Left ventricle myocardium superior (tissue), 1 donor: Measurements from ENCODE around the gene EIF1AD. TPM values are rescaled to one million over a fixed set of nuclear protein-coding genes. Genes with fewer than 3 reads are reported as not detected.

Source experiments
- ATAC-seq: fragments of 200-7000 bp; cut with Tn5 transposase; one replicate; pipeline ENCODE4 v1.9.1; 2020; ENCODE audit warnings: mild to moderate bottlenecking, moderate library complexity
- DNase-seq: peaks from one replicate; pipeline ENCODE4 v3.0.0-alpha.2; 2020
- intact Hi-C: fragments of 100-400 bp; cut with micrococcal nuclease; formaldehyde crosslinking; loops from one replicate; pipeline ENCODE4 v1.11.0; 2022
- long read RNA-seq: library from polyadenylated mRNA; unstranded; transcript quantifications from one replicate; pipeline ENCODE4 v2.0.0, GENCODE V29; 2021
- total RNA-seq: library from RNA; stranded (reverse); fragmentation: NEBNext Ultra II Directional; extraction: Animal tissue kit (Norgen Biotek cat#: 25700); gene quantifications from one replicate; pipeline ENCODE4 v1.2.1, GENCODE V29; 2021
- donor health status: DM: no; HTN: yes; CAD: no; lungs with severe emphysema.

The EIF1AD gene, protein sequence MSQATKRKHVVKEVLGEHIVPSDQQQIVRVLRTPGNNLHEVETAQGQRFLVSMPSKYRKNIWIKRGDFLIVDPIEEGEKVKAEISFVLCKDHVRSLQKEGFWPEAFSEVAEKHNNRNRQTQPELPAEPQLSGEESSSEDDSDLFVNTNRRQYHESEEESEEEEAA
- 22.8 TPM for total RNA-seq
- long read RNA-seq, partial matches to known transcripts: 1 of 5 reads
- long read RNA-seq, other reads (novel, unspliced or antisense): 1 of 5 reads

DNA sequence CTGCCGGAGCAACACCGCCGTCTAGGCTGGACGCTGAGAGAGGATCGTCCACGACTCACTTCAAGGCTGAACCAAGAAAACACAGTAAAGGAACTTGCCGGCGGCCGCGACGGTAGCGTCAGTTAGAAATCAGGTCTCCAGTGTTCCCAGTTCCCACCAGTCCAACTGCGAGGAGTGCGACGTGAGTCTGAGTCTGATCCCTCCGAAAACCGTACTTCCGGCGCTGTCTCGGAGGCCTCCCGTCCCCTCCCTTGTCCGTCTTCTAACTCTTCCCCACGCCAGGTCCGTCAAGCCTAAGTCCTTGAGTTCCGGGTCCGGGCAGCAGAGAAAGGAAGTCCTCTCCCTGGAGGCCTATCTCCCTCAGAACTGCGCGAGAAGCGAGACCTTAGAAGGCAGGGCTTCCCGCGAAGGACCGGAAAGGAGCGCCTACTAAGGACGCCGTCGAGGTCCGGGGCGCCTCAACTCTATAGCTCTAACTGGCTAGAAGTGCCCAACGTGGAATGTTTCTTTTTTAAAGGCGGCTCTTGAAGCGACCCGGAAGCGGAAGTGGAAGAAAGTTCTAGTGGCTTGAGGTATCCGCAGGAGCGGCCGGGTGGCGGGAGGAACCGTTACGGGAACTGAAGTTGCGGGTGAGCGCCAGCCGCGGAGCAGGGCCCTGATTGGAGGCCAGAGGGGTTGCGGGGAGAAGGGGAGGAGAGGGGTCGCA is at the start of gene EIF1AD, which contains the start of gene BANF1:
Gene EIF1AD, minus strand, starts transcription at position 216 of the 706 bp plus-strand sequence. CDS start 1,768 bp downstream, outside the sequence.
Gene BANF1, plus strand, starts transcription at position 562 of the 706 bp plus-strand sequence. CDS start 748 bp downstream, outside the sequence.
- peak; percentile 89 for DNase-seq
- intact Hi-C loops: no loop called here
- ATAC-seq: peak; percentile 92

DNA sequence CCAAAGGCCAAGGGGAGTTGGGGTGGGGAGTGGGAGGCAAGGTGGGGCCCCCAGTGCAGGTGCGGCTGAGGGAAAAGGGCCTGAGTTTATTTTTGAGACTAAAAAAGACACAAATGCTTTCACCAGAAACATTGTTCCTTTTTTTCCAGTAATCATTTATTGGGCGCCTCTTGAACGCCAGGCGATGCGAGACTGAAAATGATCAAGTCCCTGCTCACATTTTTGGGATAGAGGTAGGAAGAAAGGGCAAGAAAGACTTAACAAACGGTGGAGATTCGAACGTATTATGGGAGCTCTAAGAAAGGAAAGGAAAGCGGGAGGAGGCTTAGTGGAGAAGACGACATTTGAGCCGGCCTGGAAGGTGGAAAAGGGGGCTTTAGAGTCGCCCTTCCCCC is 49.4 kb upstream of the EIF1AD start:
- ATAC-seq (no peak), DNase-seq (no peak)
- intact Hi-C loops: no loop called here

DNA sequence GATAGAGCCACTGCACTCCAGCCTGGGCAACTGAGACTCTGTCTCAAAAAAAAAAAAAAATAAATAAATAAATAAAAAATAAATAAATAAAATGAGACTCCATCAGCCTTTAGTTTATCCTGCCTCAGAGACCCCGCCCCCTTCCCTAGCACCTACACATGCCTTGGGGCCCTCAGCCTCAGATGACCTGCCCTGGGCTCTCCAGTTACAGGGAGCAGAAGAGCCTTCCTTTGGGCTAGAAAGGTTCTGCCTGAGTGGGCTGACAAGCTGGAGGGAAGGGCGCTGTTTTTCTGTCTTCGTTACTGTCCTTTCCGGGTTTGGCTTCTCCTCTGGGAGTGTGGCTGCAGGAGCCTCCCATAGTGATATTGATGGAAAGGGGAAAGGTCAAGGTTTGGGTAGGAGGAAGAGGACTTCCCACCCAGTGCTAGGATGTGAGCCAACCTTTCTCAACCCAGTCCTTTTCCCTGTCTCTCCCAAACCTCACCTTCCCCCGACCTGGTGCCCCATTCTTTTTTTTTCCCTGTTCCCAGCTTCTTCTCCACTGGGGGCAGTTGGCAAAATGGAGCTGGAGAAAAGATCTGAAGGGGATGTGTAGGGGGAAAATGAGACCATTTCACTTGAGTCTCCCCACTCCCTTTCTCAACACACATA is 48.7 kb upstream of the EIF1AD start:
- intact Hi-C loops: no loop called here
- ATAC-seq (no peak), DNase-seq (no peak)

- intact Hi-C loops: no loop called here
- ATAC-seq (no peak), DNase-seq (peak; percentile 39)
Measured at GRCh38 chr11:66048547-66049323, 46.8 kb upstream of the EIF1AD start, which contains the start of gene GAL3ST3. TSS of gene GAL3ST3 (minus strand) at chr11:66049161. CDS start at chr11:66045415, 3,746 bp downstream.

- intact Hi-C loops: no loop called here
- DNase-seq: peak; percentile 44
- no peak for ATAC-seq
Measured at GRCh38 chr11:66047541-66048365, 45.8 kb upstream of the EIF1AD start.

- no peak for DNase-seq
- no peak for ATAC-seq
- intact Hi-C loops: no loop called here
Measured at GRCh38 chr11:66046901-66047300, 44.9 kb upstream of the EIF1AD start.

DNA sequence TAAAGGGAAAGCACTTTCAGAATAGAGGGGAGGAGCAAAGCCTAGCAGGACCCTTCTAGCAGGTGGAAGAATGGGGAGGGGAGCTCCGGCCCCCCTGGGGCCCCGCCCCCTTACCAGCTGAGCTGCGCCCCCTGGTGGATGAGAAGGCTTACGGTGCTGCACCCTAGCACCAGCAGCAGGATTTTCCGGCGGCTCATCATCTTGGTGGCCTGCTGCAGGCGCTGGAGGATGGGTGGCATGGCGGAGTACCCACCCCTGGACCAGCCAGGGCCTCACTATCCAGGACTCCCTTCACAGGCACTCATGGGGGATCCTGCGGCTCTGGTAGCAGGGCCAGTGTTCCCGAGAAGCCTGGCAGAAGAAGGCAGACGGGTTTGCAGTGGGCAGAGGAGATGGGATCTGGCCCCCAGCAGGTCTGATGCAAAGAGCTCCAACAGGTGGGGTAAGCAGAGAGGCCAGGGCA is 43.3 kb upstream of the EIF1AD start:
- ATAC-seq (peak; percentile 72), DNase-seq (peak; percentile 82)
- intact Hi-C loops: no loop called here

DNA sequence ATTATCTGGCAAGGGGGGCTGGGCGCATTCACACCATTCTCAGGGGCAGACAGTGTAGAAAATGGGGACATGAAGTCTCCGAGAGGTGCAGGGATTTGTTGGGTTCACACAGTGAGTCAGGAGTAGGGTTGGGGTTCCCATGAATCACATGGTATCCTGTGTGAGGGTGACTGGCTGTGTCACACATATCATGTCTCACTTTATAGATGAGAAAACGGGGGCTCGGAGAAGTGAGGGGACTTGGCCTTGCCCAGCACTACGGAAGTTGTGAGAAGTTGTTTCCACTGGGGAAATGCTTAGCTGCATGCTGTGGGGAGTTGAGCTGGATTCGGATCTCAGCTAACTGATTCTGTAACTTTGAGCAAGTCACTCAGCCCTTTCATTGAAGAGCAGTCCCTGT is 42.8 kb upstream of the EIF1AD start:
- DNase-seq: no peak
- intact Hi-C loops: no loop called here
- no peak for ATAC-seq

GRCh38 chr11:66042996-66043906 is 41.3 kb upstream of the EIF1AD start:
- intact Hi-C loops: no loop called here
- ATAC-seq (no peak), DNase-seq (no peak)

- ATAC-seq (no peak), DNase-seq (no peak)
- intact Hi-C loops: no loop called here
Measured at GRCh38 chr11:66042227-66042995, 40.5 kb upstream of the EIF1AD start.

DNA sequence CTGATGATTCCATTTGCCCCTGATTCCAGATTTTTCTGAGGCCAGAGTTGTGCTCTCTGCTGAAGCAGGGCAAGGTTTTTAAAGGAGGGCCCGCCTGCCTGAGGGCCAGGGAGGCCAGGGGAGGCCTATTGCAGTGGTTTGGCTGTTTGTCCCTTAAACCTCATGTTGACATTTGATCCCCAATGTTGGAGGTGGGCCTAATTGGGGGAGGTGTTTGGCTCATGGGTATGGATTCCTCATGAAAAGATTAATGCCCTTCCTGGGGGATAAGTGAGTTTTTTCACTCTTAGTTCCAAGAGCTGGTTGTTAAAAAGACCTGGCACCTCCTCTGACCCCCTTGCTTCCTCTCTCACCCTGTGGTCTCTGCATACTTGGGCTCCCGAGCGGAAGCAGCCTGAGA is 37.8 kb upstream of the EIF1AD start:
- no peak for DNase-seq
- intact Hi-C loops: no loop called here
- no peak for ATAC-seq

DNA sequence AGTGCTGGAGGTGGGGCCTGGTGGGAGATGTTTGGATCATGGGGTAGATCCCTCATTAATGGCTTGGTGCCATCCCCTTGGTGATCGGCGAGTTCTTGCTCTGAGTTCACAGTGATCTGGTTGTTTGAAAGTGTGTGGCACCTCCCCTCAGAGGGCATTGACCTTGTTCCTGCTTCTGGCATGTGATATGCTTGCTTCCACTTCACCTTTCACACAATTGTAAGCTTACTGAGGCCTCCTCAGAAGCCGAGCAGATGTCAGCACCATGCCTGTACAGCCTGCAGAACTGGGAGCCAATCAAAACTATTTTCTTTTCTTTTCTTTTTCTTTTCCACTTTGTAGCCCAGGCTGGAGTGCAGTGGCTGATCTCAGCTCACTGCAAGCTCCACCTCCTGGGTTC is 35.4 kb upstream of the EIF1AD start:
- intact Hi-C loops: no loop called here
- ATAC-seq: no peak
- DNase-seq: no peak

GRCh38 chr11:66036334-66036710 is 34.4 kb upstream of the EIF1AD start:
- DNase-seq (no peak), ATAC-seq (no peak)
- intact Hi-C loops: no loop called here

- peak; percentile 71 for ATAC-seq
- DNase-seq: peak; percentile 52
- intact Hi-C loops: no loop called here
Measured at GRCh38 chr11:66035653-66036333, 33.8 kb upstream of the EIF1AD start.

GRCh38 chr11:66032957-66033735 is 31.2 kb upstream of the EIF1AD start:
- DNase-seq (no peak), ATAC-seq (no peak)
- intact Hi-C loops: no loop called here
